Stimulated activated CD8-positive, alpha-beta memory T cell treated with anti-CD3 and anti-CD28 coated beads, Interleukin-12 subunit alpha, Interleukin-12 subunit beta, amount 100 ng/mL, for 24 hours (primary cell): ENCODE measurements around the gene PGBD5.
"Not testable (repeated sequence)": the region's sequence is repeated elsewhere in the genome, so short reads cannot be mapped to it uniquely, and the experiment has no call there.

Experiments used
- DNase-seq: peaks from one replicate; pipeline ENCODE4 v3.0.0-alpha.2; 2020; ENCODE audit errors: extremely low read depth

The PGBD5 gene

GRCh38 chr1:230425252-230426091, 660 bp downstream of the PGBD5 start:
- no peak for DNase-seq

- no peak for DNase-seq
Measured at GRCh38 chr1:230424391-230425251, 1.5 kb downstream of the PGBD5 start.

- DNase-seq = no peak
Measured at GRCh38 chr1:230423951-230424350, 2.2 kb downstream of the PGBD5 start.

- DNase-seq = no peak
Measured at GRCh38 chr1:230423261-230423660, 2.9 kb downstream of the PGBD5 start.

- DNase-seq = no peak
Measured at GRCh38 chr1:230422221-230422981, 3.7 kb downstream of the PGBD5 start.

- no peak for DNase-seq
Measured at GRCh38 chr1:230421481-230421880, 4.7 kb downstream of the PGBD5 start.

- DNase-seq = not testable (repeated sequence)
Measured at GRCh38 chr1:230420372-230420771, 5.8 kb downstream of the PGBD5 start.

- DNase-seq = no peak
Measured at GRCh38 chr1:230416430-230416829, 9.7 kb downstream of the PGBD5 start.

GRCh38 chr1:230415405-230416132, 10.6 kb downstream of the PGBD5 start:
- DNase-seq = no peak

GRCh38 chr1:230414694-230415093, 11.4 kb downstream of the PGBD5 start:
- no peak for DNase-seq

- DNase-seq = no peak
Measured at GRCh38 chr1:230414102-230414501, 12.0 kb downstream of the PGBD5 start.

- DNase-seq = no peak
Measured at GRCh38 chr1:230413061-230413460, 13.1 kb downstream of the PGBD5 start.

- no peak for DNase-seq
Measured at GRCh38 chr1:230408971-230409370, 17.2 kb downstream of the PGBD5 start.

GRCh38 chr1:230407351-230407750, 18.8 kb downstream of the PGBD5 start:
- DNase-seq = no peak

GRCh38 chr1:230406727-230407126, 19.4 kb downstream of the PGBD5 start:
- not testable (repeated sequence) for DNase-seq

- no peak for DNase-seq
Measured at GRCh38 chr1:230403442-230403841, 22.7 kb downstream of the PGBD5 start.

- no peak for DNase-seq
Measured at GRCh38 chr1:230401763-230402294, 24.3 kb downstream of the PGBD5 start.

- no peak for DNase-seq
Measured at GRCh38 chr1:230401101-230401500, 25.0 kb downstream of the PGBD5 start.

- no peak for DNase-seq
Measured at GRCh38 chr1:230400007-230400344, 26.2 kb downstream of the PGBD5 start.

- no peak for DNase-seq
Measured at GRCh38 chr1:230399321-230400006, 26.7 kb downstream of the PGBD5 start.

- no peak for DNase-seq
Measured at GRCh38 chr1:230398856-230399255, 27.3 kb downstream of the PGBD5 start.
